PFSK-1 (cell line): Measurements from ENCODE around the gene SGPP1.

ENCODE experiments used
- FOXP2 ChIP-seq: optimal IDR thresholded peaks from 2 replicates; pipeline ENCODE3; 2011; ENCODE audit warnings: borderline replicate concordance, control low read depth, inconsistent platforms; ENCODE audit not compliant: insufficient read depth; ENCODE audit errors: extremely low read length, extremely low read depth
- POLR2AphosphoS5 ChIP-seq: IDR thresholded peaks from 2 replicates; pipeline ENCODE4 v1.6.1; 2012; ENCODE audit warnings: low read depth, mild to moderate bottlenecking, control low read depth, low read length, moderate library complexity
- REST ChIP-seq, 2 experiments: IDR thresholded peaks; 2 replicates each; pipeline versions ENCODE4 v1.6.1 to v1.8.0; 2011 to 2012; ENCODE audit warnings: low read depth in 2 of 2, low read length in 2 of 2, control low read depth in 1 of 2, inconsistent platforms in 1 of 2, mild to moderate bottlenecking in 1 of 2, moderate library complexity in 1 of 2; ENCODE audit not compliant: insufficient read depth in 1 of 2
- SIN3A ChIP-seq: IDR thresholded peaks from 2 replicates; pipeline ENCODE4 v1.6.1; 2012; ENCODE audit warnings: mild to moderate bottlenecking, low read length, moderate library complexity, borderline replicate concordance; ENCODE audit not compliant: insufficient read depth
- TAF1 ChIP-seq: IDR thresholded peaks from 2 replicates; pipeline ENCODE4 v1.6.1; 2012; ENCODE audit warnings: low read length, control low read depth, borderline replicate concordance; ENCODE audit not compliant: insufficient read depth

SGPP1 gene

DNA sequence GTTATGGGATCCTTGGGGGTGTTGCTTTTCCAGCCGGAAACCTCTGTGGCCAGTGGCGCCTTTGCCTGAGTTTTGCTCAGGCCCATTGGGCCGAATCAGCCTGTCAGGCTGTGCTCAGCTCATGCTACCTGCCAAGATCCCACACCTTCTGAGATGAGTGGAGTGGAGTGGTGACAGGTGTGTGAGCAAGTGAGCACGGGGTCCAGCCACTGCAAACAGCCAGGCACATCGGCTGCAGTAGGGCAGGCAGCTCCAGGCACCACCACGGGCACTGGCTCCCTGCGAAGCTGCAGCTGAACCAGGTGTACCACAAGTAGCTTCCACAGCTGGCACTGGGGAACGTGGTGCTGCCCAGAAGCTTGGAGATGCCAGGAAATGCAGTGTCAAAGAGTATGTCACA is 65.1 kb downstream of the SGPP1 start:
- no peak for TF ChIP-seq REST (IDR thresholded peaks at IDR 0.05; ENCODE audit: insufficient read depth in 1 of 2, low read depth in 2 of 2, low read length in 2 of 2)
- TF ChIP-seq FOXP2 = no peak
- TF ChIP-seq SIN3A = no peak
- no peak for TF ChIP-seq POLR2AphosphoS5
- TF ChIP-seq TAF1 = no peak

GRCh38 chr14:63659726-63660125 is 68.1 kb downstream of the SGPP1 start:
- TF ChIP-seq POLR2AphosphoS5 = no peak
- no peak for TF ChIP-seq SIN3A
- no peak for TF ChIP-seq TAF1
- TF ChIP-seq REST (IDR thresholded peaks at IDR 0.05; ENCODE audit: insufficient read depth in 1 of 2, low read depth in 2 of 2, low read length in 2 of 2) = no peak
- TF ChIP-seq FOXP2 = no peak

GRCh38 chr14:63656194-63656593 is 71.7 kb downstream of the SGPP1 start:
- TF ChIP-seq FOXP2 (no peak), SIN3A (no peak), REST (IDR thresholded peaks at IDR 0.05; ENCODE audit: insufficient read depth in 1 of 2, low read depth in 2 of 2, low read length in 2 of 2) (no peak), TAF1 (no peak), POLR2AphosphoS5 (no peak)

GRCh38 chr14:63654936-63655335 is 72.9 kb downstream of the SGPP1 start:
- TF ChIP-seq POLR2AphosphoS5 (no peak), FOXP2 (no peak), REST (IDR thresholded peaks at IDR 0.05; ENCODE audit: insufficient read depth in 1 of 2, low read depth in 2 of 2, low read length in 2 of 2) (no peak), TAF1 (no peak), SIN3A (no peak)

DNA sequence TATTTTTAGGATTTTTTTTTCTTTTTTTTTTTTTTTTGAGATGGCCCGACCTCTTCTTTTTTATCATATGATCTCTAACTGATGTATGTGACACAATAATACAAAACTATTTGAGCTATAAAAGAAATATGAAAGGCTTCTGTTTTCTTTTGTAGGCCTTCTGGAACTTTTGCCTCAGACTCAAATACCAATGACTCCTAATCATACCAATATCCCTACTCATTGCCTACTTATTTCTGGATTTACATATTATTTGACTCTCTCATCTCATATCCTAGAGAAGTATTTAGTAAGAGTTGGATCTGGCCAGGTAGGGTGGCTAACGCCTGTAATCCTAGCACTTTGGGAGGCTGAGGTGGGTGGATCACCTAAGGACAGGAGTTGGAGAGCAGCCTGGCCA is 73.5 kb downstream of the SGPP1 start:
- no peak for TF ChIP-seq POLR2AphosphoS5
- TF ChIP-seq TAF1 = no peak
- no peak for TF ChIP-seq SIN3A
- TF ChIP-seq FOXP2 = no peak
- TF ChIP-seq REST (IDR thresholded peaks at IDR 0.05; ENCODE audit: insufficient read depth in 1 of 2, low read depth in 2 of 2, low read length in 2 of 2) = no peak
